Esophagus (tissue), 2 donors: Measurements from ENCODE around the gene JTB. TPM values are rescaled to one million over a fixed set of nuclear protein-coding genes. Genes with fewer than 3 reads are reported as not detected.
A peak's percentile ranks its signal among the peaks of the same experiment; 100 is the strongest.
"Not testable (repeated sequence)": the region's sequence is repeated elsewhere in the genome, so short reads cannot be mapped to it uniquely, and the experiment has no call there.

ENCODE experiments used
- H3K27ac ChIP-seq, 2 donors: one replicate each; pipeline ENCODE4 v1.5.1; 2013; ENCODE audit warnings: low read depth in 2 of 2, mild to moderate bottlenecking in 2 of 2, inconsistent platforms in 1 of 2, low read length in 1 of 2, moderate library complexity in 1 of 2
- H3K27me3 ChIP-seq, 2 donors: one replicate each; pipeline ENCODE4 v1.6.1; 2013; ENCODE audit warnings: low read length in 2 of 2, control low read depth in 1 of 2, mild to moderate bottlenecking in 1 of 2; ENCODE audit not compliant: insufficient read depth in 2 of 2, control insufficient read depth in 1 of 2
- H3K36me3 ChIP-seq, 2 donors: one replicate each; pipeline ENCODE4 v1.6.1; 2013; ENCODE audit warnings: low read length in 1 of 2; ENCODE audit not compliant: control insufficient read depth in 2 of 2, insufficient read depth in 2 of 2
- H3K4me1 ChIP-seq, 2 donors: one replicate each; pipeline ENCODE4 v1.6.1; 2013; ENCODE audit warnings: low read length in 1 of 2; ENCODE audit not compliant: control insufficient read depth in 2 of 2, insufficient read depth in 2 of 2
- H3K4me3 ChIP-seq, 2 donors: one replicate each; pipeline ENCODE4 v1.5.1; 2013; ENCODE audit warnings: low read length in 2 of 2, mild to moderate bottlenecking in 2 of 2, low read depth in 1 of 2, moderate library complexity in 1 of 2
- H3K9me3 ChIP-seq, 2 donors: one replicate each; pipeline ENCODE4 v1.6.1; 2013; ENCODE audit warnings: mild to moderate bottlenecking in 2 of 2, low read depth in 1 of 2, low read length in 1 of 2, moderate library complexity in 1 of 2; ENCODE audit not compliant: control insufficient read depth in 2 of 2, insufficient read depth in 1 of 2
- WGBS, 2 donors: extraction: QIAGEN DNeasy Blood & Tissue Kit; methylation state at CpG; one replicate each; pipeline ENCODE4 v1.1.7; 2013; 5-methylcytosine and 5-hydroxymethylcytosine counted together
- polyA plus RNA-seq, 2 donors: library from polyadenylated mRNA; stranded (reverse); fragments of 200-250 nt; gene quantifications; one replicate each; pipeline ENCODE4 v1.2.3, GENCODE V29; 2013
- donor health status: healthy with polysubstance abuse.
- donor health status: Bipolar disorder and iron deficiency.

JTB gene
- 100 to 1,000 TPM in 1 of 2 donors, 10 to 100 TPM in 1; 79.1 to 134 TPM for polyA plus RNA-seq

GRCh38 chr1:153977250-153978240, at the start of gene JTB:
Gene JTB, minus strand, starts transcription at chr1:153977674. Its CDS starts 422 bp downstream, at chr1:153977252.
- Histone ChIP-seq H3K4me1 (no peaks in the 10 kb centered on the region), H3K9me3 (no peaks in the 10 kb centered on the region), H3K27ac (peak within 1 kb of the TSS; percentile 79 to 94), H3K4me3 (peak within 1 kb of the TSS; percentile 85 to 97), H3K27me3 (no peaks in the 10 kb centered on the region), H3K36me3 (peaks cover 6 to 18% of the 10 kb centered on the region in 2 donors)
- 0 to 1% methylated on average over 67 to 75 of the region's 75 CpGs for WGBS, 2 donors

GRCh38 chr1:154019940-154020339, 42.5 kb upstream of the JTB start:
- Histone ChIP-seq H3K36me3 (no peaks in the 10 kb centered on the region), H3K4me3 (no peak overlapping the region), H3K27me3 (no peaks in the 10 kb centered on the region), H3K9me3 (no peaks in the 10 kb centered on the region), H3K4me1 (no peaks in the 10 kb centered on the region), H3K27ac (no peak overlapping the region)
- WGBS, 2 donors = 85 to 89% methylated on average over 1 of the region's 1 CpG

- WGBS, 2 donors = 73 to 74% methylated on average over 4 of the region's 4 CpGs
- no peaks in the 10 kb centered on the region for H3K36me3 ChIP-seq
- no peaks in the 10 kb centered on the region for H3K9me3 ChIP-seq
- H3K27ac ChIP-seq = no peak overlapping the region
- no peaks in the 10 kb centered on the region for H3K4me1 ChIP-seq
- no peak overlapping the region for H3K4me3 ChIP-seq
- H3K27me3 ChIP-seq = no peaks in the 10 kb centered on the region
These were observed 41.8 kb upstream of the JTB start for GRCh38 chr1:154019269-154019668.

- Histone ChIP-seq H3K36me3 (no peaks in the 10 kb centered on the region), H3K9me3 (no peaks in the 10 kb centered on the region), H3K4me1 (no peaks in the 10 kb centered on the region), H3K27ac (no peak overlapping the region), H3K4me3 (no peak overlapping the region), H3K27me3 (no peaks in the 10 kb centered on the region)
- 63 to 69% methylated on average over 3 of the region's 3 CpGs for WGBS, 2 donors
These were observed 36.9 kb upstream of the JTB start for GRCh38 chr1:154014154-154014907.

- not testable (repeated sequence) for H3K27ac ChIP-seq, H3K36me3 ChIP-seq, H3K9me3 ChIP-seq, H3K4me3 ChIP-seq, H3K4me1 ChIP-seq, H3K27me3 ChIP-seq
- 93 to 95% methylated on average over 14 of the region's 14 CpGs for WGBS, 2 donors
These were observed 35.1 kb upstream of the JTB start for GRCh38 chr1:154012543-154012942.

GRCh38 chr1:154012129-154012528, 34.7 kb upstream of the JTB start:
- WGBS, 2 donors = 59 to 73% methylated on average over 1 of the region's 1 CpG
- H3K4me1 ChIP-seq = no peaks in the 10 kb centered on the region
- no peaks in the 10 kb centered on the region for H3K9me3 ChIP-seq
- no peak overlapping the region for H3K27ac ChIP-seq
- no peak overlapping the region for H3K4me3 ChIP-seq
- no peaks in the 10 kb centered on the region for H3K36me3 ChIP-seq
- no peaks in the 10 kb centered on the region for H3K27me3 ChIP-seq

- Histone ChIP-seq H3K36me3 (no peaks in the 10 kb centered on the region), H3K27me3 (no peaks in the 10 kb centered on the region), H3K4me3 (no peak overlapping the region), H3K4me1 (no peaks in the 10 kb centered on the region), H3K9me3 (no peaks in the 10 kb centered on the region), H3K27ac (no peak overlapping the region)
- 91 to 93% methylated on average over 3 of the region's 3 CpGs for WGBS, 2 donors
These were observed 28.7 kb upstream of the JTB start for GRCh38 chr1:154006136-154006535.

GRCh38 chr1:154000420-154000819, 22.9 kb upstream of the JTB start:
- Histone ChIP-seq H3K9me3 (no peaks in the 10 kb centered on the region), H3K36me3 (no peaks in the 10 kb centered on the region), H3K4me1 (no peaks in the 10 kb centered on the region), H3K27ac (no peak overlapping the region), H3K27me3 (no peaks in the 10 kb centered on the region), H3K4me3 (no peak overlapping the region)
- WGBS, 2 donors = 73 to 79% methylated on average over 4 of the region's 4 CpGs

- not testable (repeated sequence) for H3K36me3 ChIP-seq, H3K4me3 ChIP-seq, H3K9me3 ChIP-seq, H3K27ac ChIP-seq, H3K27me3 ChIP-seq, H3K4me1 ChIP-seq
- 91 to 92% methylated on average over 10 of the region's 10 CpGs for WGBS, 2 donors
These were observed 19.4 kb upstream of the JTB start for GRCh38 chr1:153996882-153997281.
